KOPT-K1 (cell line): ENCODE data around the gene STRIP2.
"Not testable (repeated sequence)": the region's sequence is repeated elsewhere in the genome, so short reads cannot be mapped to it uniquely, and the experiment has no call there.

Source experiments
- H3K27ac ChIP-seq: fragments of 200-600 bp; sonication (generic); 2 replicates; pipeline ENCODE4 v1.5.1; 2016; ENCODE audit warnings: antibody characterized with exemption, mild to moderate bottlenecking, low read depth, low read length; ENCODE audit not compliant: poor library complexity, severe bottlenecking
- H3K36me3 ChIP-seq: fragments of 200-600 bp; sonication (generic); 2 replicates; pipeline ENCODE4 v1.5.1; 2017; ENCODE audit warnings: antibody characterized with exemption, mild to moderate bottlenecking, low read length, moderate library complexity; ENCODE audit not compliant: insufficient read depth
- H3K9me3 ChIP-seq: fragments of 200-600 bp; sonication (generic); 2 replicates; pipeline ENCODE4 v1.5.1; 2017; ENCODE audit warnings: antibody characterized with exemption, low read length, mild to moderate bottlenecking; ENCODE audit not compliant: insufficient read depth, poor library complexity, severe bottlenecking

STRIP2 gene

DNA sequence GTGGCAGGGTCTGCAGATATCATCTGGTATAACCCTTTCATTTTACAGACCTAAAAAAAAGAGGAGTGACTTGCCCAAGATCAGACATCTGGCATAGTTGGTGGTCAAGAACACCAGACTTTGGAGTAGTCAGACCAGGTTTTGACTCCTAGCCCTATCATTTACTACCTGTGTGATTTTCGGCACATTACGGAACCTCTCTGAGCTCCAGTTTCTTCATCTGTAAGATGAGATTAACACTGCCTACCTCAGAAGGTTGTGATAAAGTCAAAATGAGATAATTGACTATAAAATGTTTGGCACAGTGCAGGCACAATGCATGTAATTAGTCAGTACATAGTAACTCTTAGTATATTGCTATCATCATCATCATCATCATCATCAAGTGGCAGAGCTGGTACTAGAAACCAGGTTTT is 1.2 kb downstream of the STRIP2 start:
- Histone ChIP-seq H3K27ac (no peak overlapping the region), H3K36me3 (no peaks in the 10 kb centered on the region), H3K9me3 (no peaks in the 10 kb centered on the region)

GRCh38 chr7:129436335-129436923 is 2.2 kb downstream of the STRIP2 start:
- Histone ChIP-seq H3K36me3 (no peaks in the 10 kb centered on the region), H3K9me3 (no peaks in the 10 kb centered on the region), H3K27ac (no peak overlapping the region)

DNA sequence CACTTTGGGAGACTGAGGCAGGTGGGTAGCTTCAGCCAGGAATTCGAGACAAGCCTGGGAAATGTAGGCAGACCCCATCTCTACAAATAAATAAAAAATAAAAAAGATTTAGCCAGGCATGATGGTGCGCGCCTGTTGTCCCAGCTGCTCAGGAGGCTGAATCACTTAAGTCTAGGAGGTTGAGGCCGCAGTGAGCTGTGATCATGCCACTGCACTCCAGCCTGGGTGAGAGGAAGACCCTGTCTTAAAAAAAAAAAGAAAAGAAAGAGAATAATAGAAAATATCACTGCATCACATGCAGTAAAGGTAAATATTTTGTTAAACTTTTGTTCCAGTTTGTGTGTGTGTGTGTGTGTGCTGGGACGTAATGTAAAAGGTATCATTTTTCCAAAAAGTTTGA is 3.0 kb downstream of the STRIP2 start:
- Histone ChIP-seq H3K9me3 (no peaks in the 10 kb centered on the region), H3K36me3 (no peaks in the 10 kb centered on the region), H3K27ac (no peak overlapping the region)

GRCh38 chr7:129438281-129438838 is 4.1 kb downstream of the STRIP2 start:
- Histone ChIP-seq H3K27ac (no peak overlapping the region), H3K9me3 (no peaks in the 10 kb centered on the region), H3K36me3 (no peaks in the 10 kb centered on the region)

- no peak overlapping the region for H3K27ac ChIP-seq
Observed at GRCh38 chr7:129438839-129439651, 4.8 kb downstream of the STRIP2 start.

GRCh38 chr7:129439963-129440625 is 5.9 kb downstream of the STRIP2 start:
- Histone ChIP-seq H3K9me3 (no peaks in the 10 kb centered on the region), H3K36me3 (no peaks in the 10 kb centered on the region), H3K27ac (no peak overlapping the region)

More at GRCh38 chr7:129438839-129439651, 4.8 kb downstream of the STRIP2 start:
- no peaks in the 10 kb centered on the region for H3K9me3 ChIP-seq
- no peaks in the 10 kb centered on the region for H3K36me3 ChIP-seq

GRCh38 chr7:129443612-129444011 is 9.4 kb downstream of the STRIP2 start:
- Histone ChIP-seq H3K27ac (no peak overlapping the region), H3K36me3 (peaks cover 10% of the 10 kb centered on the region; the same call in 1 of the 2 replicates), H3K9me3 (peaks cover 6% of the 10 kb centered on the region)

DNA sequence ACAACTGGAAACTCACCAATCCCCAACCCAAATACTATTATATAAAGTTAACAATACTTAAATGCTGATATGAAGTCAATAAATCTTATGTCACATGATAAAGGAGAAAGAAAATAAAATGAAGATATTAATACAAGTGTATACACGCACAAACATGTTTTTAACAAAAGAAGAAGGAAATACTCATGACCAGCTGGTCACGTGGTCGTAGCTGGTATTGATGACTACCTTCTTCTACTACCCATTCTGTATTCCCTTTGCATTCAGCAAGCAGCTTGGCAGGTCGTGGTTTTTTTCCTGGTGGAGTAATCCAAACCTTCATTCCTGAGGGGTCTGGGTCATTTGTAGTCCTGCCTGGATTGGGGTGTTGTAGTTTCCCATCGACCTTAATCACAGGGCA is 10.5 kb downstream of the STRIP2 start:
- H3K27ac ChIP-seq: not testable (repeated sequence)

DNA sequence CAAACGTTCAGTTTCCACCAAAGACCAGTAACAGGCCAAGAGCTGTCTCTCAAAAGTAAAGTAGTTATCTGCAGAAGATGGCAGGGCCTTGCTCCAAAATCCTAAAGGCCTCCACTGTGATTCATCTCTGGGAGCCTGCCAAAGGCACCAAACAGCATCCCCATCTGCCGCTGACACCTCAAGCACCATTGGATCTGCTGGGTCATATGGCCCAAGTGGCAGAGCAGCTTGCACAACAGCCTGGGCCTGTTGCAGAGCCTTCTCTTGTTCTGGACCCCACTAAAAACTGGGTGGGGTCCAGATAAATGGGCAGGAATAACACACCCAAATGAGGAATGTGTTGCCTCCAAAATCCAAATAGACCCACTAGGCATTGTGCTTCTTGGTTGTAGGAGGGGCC is 12.7 kb downstream of the STRIP2 start:
- H3K27ac ChIP-seq, H3K36me3 ChIP-seq: not testable (repeated sequence)
- H3K9me3 ChIP-seq: peaks cover 13% of the 10 kb centered on the region

More for the DNA sequence above, 10.5 kb downstream of the STRIP2 start:
- not testable (repeated sequence) for H3K36me3 ChIP-seq
- peaks cover 13% of the 10 kb centered on the region for H3K9me3 ChIP-seq

- H3K36me3 ChIP-seq, H3K27ac ChIP-seq: not testable (repeated sequence)
- peaks cover 13% of the 10 kb centered on the region for H3K9me3 ChIP-seq
Observed at GRCh38 chr7:129447445-129447844, 13.2 kb downstream of the STRIP2 start.

- H3K9me3 ChIP-seq: peaks cover 13% of the 10 kb centered on the region
- H3K27ac ChIP-seq, H3K36me3 ChIP-seq: not testable (repeated sequence)
Observed at GRCh38 chr7:129448608-129449007, 14.4 kb downstream of the STRIP2 start.

GRCh38 chr7:129450295-129450694 is 16.1 kb downstream of the STRIP2 start:
- H3K9me3 ChIP-seq: peaks cover 13% of the 10 kb centered on the region
- peaks cover 15% of the 10 kb centered on the region; the same call in 1 of the 2 replicates for H3K36me3 ChIP-seq
- no peak overlapping the region for H3K27ac ChIP-seq

DNA sequence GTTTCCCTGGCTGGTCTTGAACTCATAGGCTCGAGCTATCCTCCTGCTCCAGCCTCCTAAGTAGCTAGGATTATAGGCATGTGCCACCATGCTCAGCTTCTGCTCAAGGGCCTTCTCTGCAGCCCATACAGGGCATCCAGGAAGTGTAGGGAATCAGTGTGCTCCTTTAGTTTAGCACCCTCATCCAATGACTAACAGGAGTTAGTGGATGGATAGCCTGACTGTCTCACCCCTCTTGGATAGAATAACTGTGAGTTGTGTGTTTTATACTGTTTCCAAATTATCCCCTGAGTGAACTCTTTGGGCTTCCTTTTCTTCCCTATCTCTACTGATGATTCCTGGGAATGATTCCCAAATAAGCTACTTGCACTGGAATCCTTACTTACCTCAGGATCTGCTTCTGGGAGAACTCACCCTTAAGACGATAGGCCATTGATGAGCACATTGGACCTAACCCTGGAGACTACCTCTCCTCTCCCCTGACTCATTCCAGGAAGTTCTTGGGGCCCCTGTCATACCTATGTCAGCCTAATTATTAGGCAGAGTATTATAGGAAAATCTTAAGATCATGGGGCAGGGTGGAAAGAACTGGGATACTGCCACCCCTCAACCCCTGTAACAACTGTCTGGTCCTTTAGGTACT is 18.5 kb downstream of the STRIP2 start:
- H3K9me3 ChIP-seq: peaks cover 13% of the 10 kb centered on the region
- H3K36me3 ChIP-seq: peaks cover 16% of the 10 kb centered on the region; the same call in 1 of the 2 replicates
- no peak overlapping the region for H3K27ac ChIP-seq

DNA sequence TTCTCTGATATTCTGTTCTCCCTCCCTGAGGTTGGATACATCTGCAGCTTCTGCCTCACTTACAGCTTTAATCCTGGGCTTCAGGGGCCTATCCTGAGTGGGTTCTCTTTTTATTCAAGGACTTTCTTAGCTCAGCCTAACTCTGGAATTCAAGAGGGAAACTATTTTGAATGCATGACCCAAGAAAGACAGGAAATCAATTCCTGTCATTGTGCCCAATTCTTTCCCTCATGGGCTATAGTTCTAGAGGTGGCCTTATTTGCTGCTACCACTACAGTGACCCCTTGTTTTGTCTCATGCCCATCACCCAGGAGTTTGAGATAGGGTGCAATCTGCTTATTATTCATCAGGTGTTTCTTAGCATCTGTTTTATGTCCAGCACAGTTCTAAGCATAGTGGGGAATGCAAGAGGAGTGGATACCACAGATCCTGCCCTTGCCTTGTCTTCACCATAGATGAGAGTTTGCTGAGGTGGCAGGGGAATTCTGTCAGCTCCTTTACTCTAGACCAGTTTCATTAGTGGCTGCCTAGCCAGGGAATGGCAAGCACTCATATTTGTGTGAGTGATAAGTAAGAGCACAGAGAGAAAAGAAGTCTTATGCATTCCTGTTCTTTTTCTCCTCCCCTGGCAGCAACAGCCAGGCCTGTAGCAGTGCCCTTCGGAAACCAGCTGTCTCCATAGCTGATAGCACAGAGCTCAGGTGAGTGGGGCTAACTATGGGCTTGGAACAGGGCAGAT is 19.4 kb downstream of the STRIP2 start:
- Histone ChIP-seq H3K9me3 (peaks cover 6% of the 10 kb centered on the region), H3K36me3 (peaks cover 20% of the 10 kb centered on the region; the same call in 1 of the 2 replicates), H3K27ac (no peak overlapping the region)
